ENCODE measurements around the gene CLIP4. TPM values are rescaled to one million over a fixed set of nuclear protein-coding genes. Genes with fewer than 3 reads are reported as not detected.

The CLIP4 gene
- total RNA-seq, 1 experiment from 2014 or later, result 0.39 TPM

- ATAC-seq (no peak), DNase-seq (ENCODE audit: low spot score) (no peak)
- TF ChIP-seq SMAD3 (CRISPR knock-in tag; IDR thresholded peaks at IDR 0.05; ENCODE audit: borderline replicate concordance), result no peak
- no peak for TF ChIP-seq NFATC4 (CRISPR knock-in tag; IDR thresholded peaks at IDR 0.05)
- no peak for TF ChIP-seq SOX15 (CRISPR knock-in tag; IDR thresholded peaks at IDR 0.05)
- no peak for TF ChIP-seq FOXJ3 (CRISPR knock-in tag; IDR thresholded peaks at IDR 0.05; ENCODE audit: borderline replicate concordance)
- TF ChIP-seq ATF3 (CRISPR knock-in tag; conservative IDR thresholded peaks at IDR 0.05), result no peak
- no peak for TF ChIP-seq GABPB1 (CRISPR knock-in tag; IDR thresholded peaks at IDR 0.05)
- no peak for TF ChIP-seq ZNF671 (CRISPR knock-in tag; IDR thresholded peaks at IDR 0.05)
- TF ChIP-seq ZNF232 (CRISPR knock-in tag; IDR thresholded peaks at IDR 0.05), result no peak
- no peak for TF ChIP-seq ELF4 (CRISPR knock-in tag; IDR thresholded peaks at IDR 0.05; ENCODE audit: low read depth)
- no peak for TF ChIP-seq MAX (CRISPR knock-in tag; IDR thresholded peaks at IDR 0.05)
- TF ChIP-seq RELA (CRISPR knock-in tag; IDR thresholded peaks at IDR 0.05; ENCODE audit: borderline replicate concordance), result no peak
- TF ChIP-seq ATF6 (CRISPR knock-in tag; IDR thresholded peaks at IDR 0.05), result no peak
- no peak for TF ChIP-seq NFYB (CRISPR knock-in tag; conservative IDR thresholded peaks at IDR 0.05; ENCODE audit: low read depth)
- ChIA-PET CTCF (no interaction called here), POLR2A (no interaction called here)
- Mint-ChIP-seq H3K27ac (no peak overlapping the region), H3K4me1 (no peaks in the 10 kb centered on the region), H3K4me3 (no peak overlapping the region), H3K36me3 (peaks cover 7% of the 10 kb centered on the region), H3K9me3 (peaks cover 10% of the 10 kb centered on the region), H3K27me3 (ENCODE audit: low read depth) (peaks cover 2% of the 10 kb centered on the region; the same call in 1 of the 2 replicates)
Measured at GRCh38 chr2:29187926-29188325, 72.7 kb downstream of the CLIP4 start.

GRCh38 chr2:29189052-29189451 lies 73.8 kb downstream of the CLIP4 start:
- H3K27me3 Mint-ChIP-seq (ENCODE audit: low read depth), result peaks cover 2% of the 10 kb centered on the region; the same call in 1 of the 2 replicates
- H3K27ac Mint-ChIP-seq, result no peak overlapping the region
- H3K36me3 Mint-ChIP-seq, result peaks cover 7% of the 10 kb centered on the region
- H3K9me3 Mint-ChIP-seq, result peaks cover 10% of the 10 kb centered on the region
- no peak for ATAC-seq
- ChIA-PET CTCF (no interaction called here), POLR2A (no interaction called here)
- no peaks in the 10 kb centered on the region for H3K4me1 Mint-ChIP-seq
- DNase-seq (ENCODE audit: low spot score), result no peak
- H3K4me3 Mint-ChIP-seq, result no peak overlapping the region
- TF ChIP-seq MXD4 (CRISPR knock-in tag; IDR thresholded peaks at IDR 0.05; ENCODE audit: borderline replicate concordance) (no peak), FOXJ3 (CRISPR knock-in tag; IDR thresholded peaks at IDR 0.05; ENCODE audit: borderline replicate concordance) (no peak), OVOL2 (CRISPR knock-in tag; IDR thresholded peaks at IDR 0.05; ENCODE audit: borderline replicate concordance) (no peak), GRHL2 (CRISPR knock-in tag; IDR thresholded peaks at IDR 0.05; ENCODE audit: insufficient replicate concordance, severe bottlenecking) (no peak)

- Mint-ChIP-seq H3K27ac (no peak overlapping the region), H3K4me1 (no peaks in the 10 kb centered on the region), H3K9me3 (peaks cover 10% of the 10 kb centered on the region), H3K27me3 (ENCODE audit: low read depth) (peaks cover 2% of the 10 kb centered on the region; the same call in 1 of the 2 replicates), H3K36me3 (peaks cover 7% of the 10 kb centered on the region), H3K4me3 (no peak overlapping the region)
- POLR2A ChIA-PET, result no interaction called here
- no peak for TF ChIP-seq CREB1 (CRISPR knock-in tag; IDR thresholded peaks at IDR 0.05)
- TF ChIP-seq NR1H2 (CRISPR knock-in tag; IDR thresholded peaks at IDR 0.05), result no peak
- no peak for TF ChIP-seq NFE2L1 (CRISPR knock-in tag; IDR thresholded peaks at IDR 0.05)
- TF ChIP-seq ELF4 (CRISPR knock-in tag; IDR thresholded peaks at IDR 0.05; ENCODE audit: low read depth), result no peak
- TF ChIP-seq TEAD4 (CRISPR knock-in tag; IDR thresholded peaks at IDR 0.05), result no peak
- DNase-seq (ENCODE audit: low spot score), result no peak
- no peak for ATAC-seq
- CTCF ChIA-PET, result no interaction called here
Measured at GRCh38 chr2:29191817-29192216, 76.6 kb downstream of the CLIP4 start.

- no peak overlapping the region for H3K27ac Mint-ChIP-seq
- peaks cover 2% of the 10 kb centered on the region; the same call in 1 of the 2 replicates for H3K27me3 Mint-ChIP-seq (ENCODE audit: low read depth)
- no peak overlapping the region for H3K4me3 Mint-ChIP-seq
- DNase-seq (ENCODE audit: low spot score) (no peak), ATAC-seq (no peak)
- H3K4me1 Mint-ChIP-seq, result no peaks in the 10 kb centered on the region
- H3K9me3 Mint-ChIP-seq, result peaks cover 7% of the 10 kb centered on the region
- CTCF ChIA-PET, result no interaction called here
- POLR2A ChIA-PET, result no interaction called here
- peaks cover 6% of the 10 kb centered on the region for H3K36me3 Mint-ChIP-seq
- TF ChIP-seq MLX (CRISPR knock-in tag; IDR thresholded peaks at IDR 0.05) (no peak), ZNF263 (CRISPR knock-in tag; IDR thresholded peaks at IDR 0.05; ENCODE audit: low read depth) (no peak), ARID4B (CRISPR knock-in tag; IDR thresholded peaks at IDR 0.05; ENCODE audit: borderline replicate concordance) (no peak), SMAD4 (CRISPR knock-in tag; IDR thresholded peaks at IDR 0.05) (no peak), SMAD3 (CRISPR knock-in tag; IDR thresholded peaks at IDR 0.05; ENCODE audit: borderline replicate concordance) (no peak), SP1 (CRISPR knock-in tag; conservative IDR thresholded peaks at IDR 0.05) (no peak)
Measured at GRCh38 chr2:29192526-29192925, 77.3 kb downstream of the CLIP4 start.
